Esophagus muscularis mucosa (tissue), 3 donors: ENCODE data around the gene MBOAT2.

Experiments used
- POLR2A ChIP-seq: fragments of 450-650 bp; IDR thresholded peaks from one replicate; pipeline ENCODE4 v1.6.1; 2017; ENCODE audit warnings: antibody characterized with exemption, moderate library complexity, mild to moderate bottlenecking, low read depth
- POLR2AphosphoS5 ChIP-seq, 2 donors: sonication (generic); formaldehyde crosslinking; IDR thresholded peaks; one replicate each; pipeline ENCODE4 v1.6.1; 2017; ENCODE audit warnings: antibody characterized with exemption in 2 of 2
- TF ChIP-seq, protein P1 (sequence below), 3 experiments: fragments of 200-600 bp in 2 of 3; fragments of 450-650 bp in 1 of 3; sonication (generic) in 2 of 3; IDR thresholded peaks; one replicate each; pipeline ENCODE4 v1.5.1; 2017 to 2019; ENCODE audit warnings: antibody characterized with exemption in 3 of 3, mild to moderate bottlenecking in 2 of 3, moderate library complexity in 1 of 3

- no peak for TF ChIP-seq POLR2AphosphoS5 (IDR thresholded peaks at IDR 0.05)
- TF ChIP-seq, protein P1, sequence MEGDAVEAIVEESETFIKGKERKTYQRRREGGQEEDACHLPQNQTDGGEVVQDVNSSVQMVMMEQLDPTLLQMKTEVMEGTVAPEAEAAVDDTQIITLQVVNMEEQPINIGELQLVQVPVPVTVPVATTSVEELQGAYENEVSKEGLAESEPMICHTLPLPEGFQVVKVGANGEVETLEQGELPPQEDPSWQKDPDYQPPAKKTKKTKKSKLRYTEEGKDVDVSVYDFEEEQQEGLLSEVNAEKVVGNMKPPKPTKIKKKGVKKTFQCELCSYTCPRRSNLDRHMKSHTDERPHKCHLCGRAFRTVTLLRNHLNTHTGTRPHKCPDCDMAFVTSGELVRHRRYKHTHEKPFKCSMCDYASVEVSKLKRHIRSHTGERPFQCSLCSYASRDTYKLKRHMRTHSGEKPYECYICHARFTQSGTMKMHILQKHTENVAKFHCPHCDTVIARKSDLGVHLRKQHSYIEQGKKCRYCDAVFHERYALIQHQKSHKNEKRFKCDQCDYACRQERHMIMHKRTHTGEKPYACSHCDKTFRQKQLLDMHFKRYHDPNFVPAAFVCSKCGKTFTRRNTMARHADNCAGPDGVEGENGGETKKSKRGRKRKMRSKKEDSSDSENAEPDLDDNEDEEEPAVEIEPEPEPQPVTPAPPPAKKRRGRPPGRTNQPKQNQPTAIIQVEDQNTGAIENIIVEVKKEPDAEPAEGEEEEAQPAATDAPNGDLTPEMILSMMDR (IDR thresholded peaks at IDR 0.05) = no peak
- TF ChIP-seq POLR2A = no peak
Measured at GRCh38 chr2:8976442-8977259, 26.8 kb downstream of the MBOAT2 start.
